Measurements from ENCODE around the gene FSTL1. TPM values are rescaled to one million over a fixed set of nuclear protein-coding genes. Genes with fewer than 3 reads are reported as not detected.
A peak's percentile ranks its signal among the peaks of the same experiment; 100 is the strongest.

FSTL1 gene
- total and polyA plus RNA-seq, 2 of the 8 experiments (the other 6 are each of a cell fraction or from before 2014, with no cell fraction given), result 158 to 516 TPM

GRCh38 chr3:120442975-120443517, 7.7 kb downstream of the FSTL1 start:
- CTCF ChIA-PET (ENCODE audit: partially characterized antibody), result interaction anchor here (0.8 to 13.8 kb wide), 13 partner anchors 10 to 125 kb away, joined by 3 to 294 read pairs (median 4); partner anchors contain the start of gene LRRC58
- no peak overlapping the region for H4K91ac ChIP-seq (replicated peaks; ENCODE audit: insufficient read length, low read length)
- H2AFZ ChIP-seq (ENCODE audit: low read length), result no peak overlapping the region
- H2BK20ac ChIP-seq (ENCODE audit: low read length), result no peak overlapping the region
- no peaks in the 10 kb centered on the region for H3K23me2 ChIP-seq (ENCODE audit: low read depth, low read length)
- no peaks in the 10 kb centered on the region for H3K9me3 ChIP-seq (ENCODE audit: insufficient read depth in 2 of 2, low read depth in 1 of 2, low read length in 1 of 2)
- no peak overlapping the region for H3K4me2 ChIP-seq (ENCODE audit: insufficient read depth in 1 of 2, low read depth in 2 of 2, low read length in 2 of 2)
- no peak overlapping the region for H3K27ac ChIP-seq (ENCODE audit: low read depth, low read length)
- H3K27me3 ChIP-seq (replicated peaks in 1 of 4; ENCODE audit: control insufficient read depth in 3 of 4, extremely low read depth in 1 of 4, insufficient read depth in 3 of 4, low read length in 3 of 4), result no peaks in the 10 kb centered on the region
- no peak overlapping the region for H3K18ac ChIP-seq (ENCODE audit: extremely low read depth, low read length)
- peaks cover 5 to 88% of the 10 kb centered on the region in 2 experiments; a peak in 3 of 4 replicates for H3K79me2 ChIP-seq (ENCODE audit: control insufficient read depth in 1 of 2, insufficient read depth in 2 of 2, low read length in 2 of 2)
- H3K4me1 ChIP-seq (replicated peaks in 1 of 4; ENCODE audit: control insufficient read depth in 3 of 4, insufficient read depth in 4 of 4, low read length in 3 of 4), result peaks cover 0 to 9% (median 3%) of the 10 kb centered on the region in 4 experiments; a peak in 3 of 7 replicates
- FAIRE-seq, result peak; percentile 36
- no peak overlapping the region for H4K5ac ChIP-seq (ENCODE audit: insufficient read length, low read depth, low read length)
- H3K14ac ChIP-seq (ENCODE audit: insufficient read length), result no peak overlapping the region
- no peak for DNase-seq (ENCODE audit: low read depth in 1 of 2, low spot score in 2 of 2)
- peaks cover 14 to 49% (median 29%) of the 10 kb centered on the region in 4 experiments for H3K36me3 ChIP-seq (ENCODE audit: control insufficient read depth in 2 of 4, insufficient read depth in 4 of 4, low read length in 3 of 4)
- H4K20me1 ChIP-seq (replicated peaks in 1 of 2; ENCODE audit: control insufficient read depth in 1 of 2, insufficient read depth in 2 of 2, low read length in 2 of 2), result peaks cover 9 to 21% of the 10 kb centered on the region in 2 experiments
- H4K8ac ChIP-seq (ENCODE audit: extremely low read depth, insufficient read depth, low read length), result no peak overlapping the region
- no peak overlapping the region for H3K4ac ChIP-seq (replicated peaks; ENCODE audit: insufficient read length, low read depth, low read length)
- no peak overlapping the region for H3K4me3 ChIP-seq (ENCODE audit: extremely low read depth in 1 of 4, insufficient read depth in 2 of 4, low read depth in 3 of 4, low read length in 4 of 4)
- no peak overlapping the region for H2AK5ac ChIP-seq (ENCODE audit: low read depth, low read length)
- H2BK5ac ChIP-seq (ENCODE audit: low read depth, low read length), result no peak overlapping the region
- H3K23ac ChIP-seq (ENCODE audit: insufficient read length), result no peak overlapping the region
- no peak overlapping the region for H3K9ac ChIP-seq (replicated peaks in 1 of 4; ENCODE audit: extremely low read depth in 1 of 4, low read depth in 3 of 4, low read length in 3 of 4)
- H2BK12ac ChIP-seq (ENCODE audit: low read depth, low read length), result no peak overlapping the region
- POLR2A ChIA-PET (ENCODE audit: partially characterized antibody), result interaction anchor here (0.6 to 19.9 kb wide), 4 partner anchors 16 to 106 kb away, joined by 3 to 299 read pairs (median 4); no protein-coding TSS in a partner anchor
- no peak overlapping the region for H2BK120ac ChIP-seq (replicated peaks; ENCODE audit: low read depth, low read length)
- H3K56ac ChIP-seq (replicated peaks; ENCODE audit: insufficient read length, low read depth, low read length), result no peak overlapping the region
- no peak overlapping the region for H2BK15ac ChIP-seq (ENCODE audit: low read length)
- WGBS, 2 experiments (ENCODE audit: extremely low coverage in 1 of 2, insufficient coverage in 1 of 2, insufficient read length in 1 of 2, insufficient replicate concordance in 2 of 2, low coverage in 1 of 2, low lambda C conversion rate in 2 of 2, missing lambda C conversion rate in 1 of 2), result 50% methylated on average over 1 of the region's 2 CpGs; no CpG with 5 or more reads in 1 of the 2 experiments
- H3K79me1 ChIP-seq (ENCODE audit: low read depth, low read length), result peaks cover 6% of the 10 kb centered on the region; the same call in 1 of the 2 replicates
- TF ChIP-seq GABPA (IDR thresholded peaks at IDR 0.05; ENCODE audit: borderline replicate concordance, insufficient read depth, low read length) (no peak), EGR1 (IDR thresholded peaks at IDR 0.05; ENCODE audit: borderline replicate concordance, low read depth, low read length) (no peak), EZH2 (IDR thresholded peaks at IDR 0.05; ENCODE audit: low read depth, low read length, severe bottlenecking) (no peak), CEBPB (IDR thresholded peaks at IDR 0.05; ENCODE audit: low read depth, low read length) (no peak), POU5F1 (IDR thresholded peaks at IDR 0.05; ENCODE audit: low read depth, low read length) (no peak), RNF2 (IDR thresholded peaks at IDR 0.05; ENCODE audit: borderline replicate concordance, low read depth, low read length, missing control alignments, poor library complexity, severe bottlenecking) (no peak), RAD21 (IDR thresholded peaks at IDR 0.05 in 1 of 2, conservative IDR thresholded peaks at IDR 0.05 in 1 of 2; ENCODE audit: low read depth in 2 of 2, low read length in 2 of 2) (peak in 1 of 2 experiments; percentile 49; a peak in 2 of 4 replicates), CTCF (IDR thresholded peaks at IDR 0.05; ENCODE audit: control extremely low read depth in 1 of 3, insufficient read depth in 1 of 3, low read depth in 1 of 3, low read length in 3 of 3) (peak in 2 of 3 experiments; percentile 55 to 62; a peak in 3 of 4 replicates)
